A673 (cell line): Measurements from ENCODE around the gene NFATC2. TPM values are rescaled to one million over a fixed set of nuclear protein-coding genes. Genes with fewer than 3 reads are reported as not detected.

ENCODE experiments used
- BruUV-seq: library from RNA; stranded (reverse); fragments of 400-500 nt; replicated peaks from 2 replicates; lab custom pipeline; 2021; lab: Mats Ljungman, UMichigan
- CTCF ChIA-PET: fragments of 300-600 bp; sonication (Branson Sonifier 250); formaldehyde crosslinking; loops from one replicate; lab custom pipeline; 2022; ENCODE audit warnings: antibody characterized with exemption; lab: Charles Lee
- POLR2A ChIA-PET: fragments of 300-600 bp; sonication (Branson Sonifier 250); formaldehyde crosslinking; loops from one replicate; lab custom pipeline; 2022; ENCODE audit warnings: antibody characterized with exemption; ENCODE audit not compliant: low non-redundant PET; lab: Charles Lee
- DNase-seq: peaks from one replicate; pipeline ENCODE4 v3.0.0-alpha.2; 2015; ENCODE audit warnings: low spot score
- H3K27ac ChIP-seq: fragments of 200-600 bp; sonication (generic); 2 replicates; pipeline ENCODE4 v1.5.1; 2016; ENCODE audit warnings: mixed run types, low read depth, mild to moderate bottlenecking, mixed read lengths, antibody characterized with exemption, low read length; ENCODE audit not compliant: poor library complexity, severe bottlenecking
- H3K27me3 ChIP-seq: fragments of 200-600 bp; sonication (generic); replicated peaks from 2 replicates; pipeline ENCODE4 v1.6.1; 2017; ENCODE audit warnings: mixed run types, low read depth, mild to moderate bottlenecking, mixed read lengths, antibody characterized with exemption, low read length; ENCODE audit not compliant: insufficient read depth, poor library complexity
- H3K36me3 ChIP-seq: fragments of 200-600 bp; sonication (generic); 2 replicates; pipeline ENCODE4 v1.6.1; 2016; ENCODE audit warnings: mixed run types, mild to moderate bottlenecking, mixed read lengths, antibody characterized with exemption, low read length; ENCODE audit not compliant: insufficient read depth, poor library complexity, severe bottlenecking
- H3K4me1 ChIP-seq: fragments of 200-600 bp; sonication (generic); 2 replicates; pipeline ENCODE4 v1.6.1; 2017; ENCODE audit warnings: mixed run types, mild to moderate bottlenecking, mixed read lengths, antibody characterized with exemption, low read length; ENCODE audit not compliant: insufficient read depth, poor library complexity, severe bottlenecking
- H3K4me3 ChIP-seq: fragments of 200-600 bp; sonication (generic); 2 replicates; pipeline ENCODE4 v1.5.1; 2016; ENCODE audit warnings: low read depth, mixed run types, mild to moderate bottlenecking, mixed read lengths, low read length; ENCODE audit not compliant: poor library complexity, severe bottlenecking
- H3K9me3 ChIP-seq: fragments of 200-600 bp; sonication (generic); 2 replicates; pipeline ENCODE4 v1.6.1; 2016; ENCODE audit warnings: mixed run types, low read depth, mild to moderate bottlenecking, mixed read lengths, antibody characterized with exemption, low read length; ENCODE audit not compliant: poor library complexity, severe bottlenecking
- EZH2 ChIP-seq: fragments of 200-600 bp; sonication (generic); IDR thresholded peaks from 2 replicates; pipeline ENCODE4 v1.6.1; 2017; ENCODE audit warnings: borderline replicate concordance, low read depth, mild to moderate bottlenecking, mixed read lengths, antibody characterized with exemption, low read length; ENCODE audit not compliant: poor library complexity, severe bottlenecking
- intact Hi-C: fragments of 100-400 bp; cut with micrococcal nuclease; formaldehyde crosslinking; loops from one replicate; pipeline ENCODE4 v1.10.0; 2022; ENCODE audit not compliant: unreplicated experiment
- total RNA-seq: library from RNA; stranded (reverse); gene quantifications from 2 replicates; pipeline ENCODE4 v1.2.3, GENCODE V29; 2021
- TF ChIP-seq, protein P1 (sequence below): fragments of 300-800, 200-600 bp; sonication (generic); conservative IDR thresholded peaks from 2 replicates; pipeline ENCODE4 v1.5.1; 2017; ENCODE audit warnings: low read depth, mild to moderate bottlenecking, antibody characterized with exemption, low read length, moderate library complexity, mixed read lengths

NFATC2 gene
- total RNA-seq, 1 experiment from 2014 or later, result 0.64 TPM

GRCh38 chr20:51562027-51562331 lies 19.5 kb upstream of the NFATC2 start:
- no peak for TF ChIP-seq EZH2
- TF ChIP-seq, protein P1, sequence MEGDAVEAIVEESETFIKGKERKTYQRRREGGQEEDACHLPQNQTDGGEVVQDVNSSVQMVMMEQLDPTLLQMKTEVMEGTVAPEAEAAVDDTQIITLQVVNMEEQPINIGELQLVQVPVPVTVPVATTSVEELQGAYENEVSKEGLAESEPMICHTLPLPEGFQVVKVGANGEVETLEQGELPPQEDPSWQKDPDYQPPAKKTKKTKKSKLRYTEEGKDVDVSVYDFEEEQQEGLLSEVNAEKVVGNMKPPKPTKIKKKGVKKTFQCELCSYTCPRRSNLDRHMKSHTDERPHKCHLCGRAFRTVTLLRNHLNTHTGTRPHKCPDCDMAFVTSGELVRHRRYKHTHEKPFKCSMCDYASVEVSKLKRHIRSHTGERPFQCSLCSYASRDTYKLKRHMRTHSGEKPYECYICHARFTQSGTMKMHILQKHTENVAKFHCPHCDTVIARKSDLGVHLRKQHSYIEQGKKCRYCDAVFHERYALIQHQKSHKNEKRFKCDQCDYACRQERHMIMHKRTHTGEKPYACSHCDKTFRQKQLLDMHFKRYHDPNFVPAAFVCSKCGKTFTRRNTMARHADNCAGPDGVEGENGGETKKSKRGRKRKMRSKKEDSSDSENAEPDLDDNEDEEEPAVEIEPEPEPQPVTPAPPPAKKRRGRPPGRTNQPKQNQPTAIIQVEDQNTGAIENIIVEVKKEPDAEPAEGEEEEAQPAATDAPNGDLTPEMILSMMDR, result no peak
- CTCF ChIA-PET, result interaction anchor here (1.1 kb wide), 1 partner anchor 521 kb away, joined by 3 read pairs; no protein-coding TSS in a partner anchor
- Histone ChIP-seq H3K4me3 (peak overlapping the region; percentile 57), H3K9me3 (no peaks in the 10 kb centered on the region), H3K36me3 (no peaks in the 10 kb centered on the region), H3K27me3 (no peaks in the 10 kb centered on the region), H3K4me1 (peaks cover 26% of the 10 kb centered on the region), H3K27ac (no peak overlapping the region)
- no TSS peak for BruUV-seq
- POLR2A ChIA-PET, result interaction anchor here (0.6 kb wide), 1 partner anchor 633 kb away, joined by 3 read pairs; no protein-coding TSS in a partner anchor
- peak; percentile 58 for DNase-seq
- intact Hi-C loops, result no loop called here

DNA sequence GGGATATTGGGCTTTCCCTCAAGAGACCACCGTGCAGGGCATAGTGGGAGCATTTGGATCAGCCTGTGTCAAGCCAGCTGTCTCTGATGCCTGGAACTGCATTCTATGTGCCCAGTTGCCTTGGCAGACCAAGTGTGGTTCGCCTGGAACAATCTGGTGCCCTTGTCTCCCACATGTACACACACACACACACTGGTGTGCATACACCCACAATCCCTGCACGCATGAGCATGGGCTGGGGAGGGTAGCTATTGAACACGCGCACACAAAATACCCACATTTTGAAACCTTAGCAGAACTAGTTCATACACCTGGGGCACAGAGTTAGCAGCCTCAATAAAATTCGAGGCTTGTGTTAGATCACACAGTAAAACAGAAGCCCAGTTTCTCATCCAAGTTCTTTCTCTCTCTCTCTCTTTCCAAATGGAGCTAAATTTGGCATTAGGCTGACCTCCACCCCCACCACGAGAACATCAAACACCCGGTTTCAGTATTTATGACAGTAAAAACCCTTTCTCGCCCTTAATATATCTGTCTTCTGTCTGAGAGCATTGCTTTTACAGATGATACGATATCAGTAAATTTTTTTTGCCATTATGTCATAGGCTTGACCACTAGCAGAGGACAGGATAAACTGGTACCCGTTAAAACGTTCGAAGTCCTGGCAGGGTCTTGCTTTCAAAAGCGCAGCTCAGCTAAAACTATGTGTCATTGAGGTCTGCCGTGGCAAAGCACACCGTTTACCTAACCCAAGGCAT lies 18.2 kb upstream of the NFATC2 start:
- BruUV-seq, result TSS peak; percentile 29
- H3K27me3 ChIP-seq, result no peaks in the 10 kb centered on the region
- intact Hi-C loops, result loop anchor here (2.0 kb wide), 1 partner anchor 68 kb away; no protein-coding TSS in a partner anchor
- H3K4me3 ChIP-seq, result peak overlapping the region; percentile 57
- DNase-seq, result no peak
- H3K9me3 ChIP-seq, result no peaks in the 10 kb centered on the region
- TF ChIP-seq, protein P1, result no peak
- no peak for TF ChIP-seq EZH2
- H3K4me1 ChIP-seq, result peaks cover 26% of the 10 kb centered on the region
- ChIA-PET POLR2A (no interaction called here), CTCF (no interaction called here)
- no peaks in the 10 kb centered on the region for H3K36me3 ChIP-seq
- no peak overlapping the region for H3K27ac ChIP-seq

GRCh38 chr20:51560042-51560441 lies 17.5 kb upstream of the NFATC2 start:
- intact Hi-C loops, result loop anchor here (2.0 kb wide), 1 partner anchor 67 kb away; no protein-coding TSS in a partner anchor
- Histone ChIP-seq H3K27ac (no peak overlapping the region), H3K4me3 (no peak overlapping the region), H3K4me1 (peaks cover 26% of the 10 kb centered on the region), H3K9me3 (no peaks in the 10 kb centered on the region), H3K27me3 (no peaks in the 10 kb centered on the region), H3K36me3 (no peaks in the 10 kb centered on the region)
- BruUV-seq, result no TSS peak
- ChIA-PET POLR2A (no interaction called here), CTCF (no interaction called here)
- TF ChIP-seq, protein P1, result no peak
- TF ChIP-seq EZH2, result no peak
- DNase-seq, result no peak
